Osteocyte (in vitro differentiated cells): Measurements from ENCODE around the gene GMEB2. TPM values are rescaled to one million over a fixed set of nuclear protein-coding genes. Genes with fewer than 3 reads are reported as not detected.

Experiments used
- DNase-seq: peaks from one replicate; pipeline ENCODE4 v3.0.0; 2021; ENCODE audit warnings: mixed read lengths; ENCODE audit not compliant: unreplicated experiment; ENCODE audit errors: extremely low spot score
- H3K27ac Mint-ChIP-seq: one replicate; pipeline ENCODE4 v1.8.0; 2021; ENCODE audit warnings: mild to moderate bottlenecking, mixed read lengths; ENCODE audit not compliant: unreplicated experiment
- H3K27me3 Mint-ChIP-seq: one replicate; pipeline ENCODE4 v1.8.0; 2021; ENCODE audit warnings: mixed read lengths; ENCODE audit not compliant: unreplicated experiment
- H3K36me3 Mint-ChIP-seq: one replicate; pipeline ENCODE4 v1.8.0; 2021; ENCODE audit warnings: mixed read lengths; ENCODE audit not compliant: unreplicated experiment
- H3K4me1 Mint-ChIP-seq: one replicate; pipeline ENCODE4 v1.8.0; 2021; ENCODE audit warnings: mixed read lengths; ENCODE audit not compliant: unreplicated experiment
- H3K4me3 Mint-ChIP-seq: one replicate; pipeline ENCODE4 v1.8.0; 2021; ENCODE audit warnings: mild to moderate bottlenecking, moderate library complexity, mixed read lengths; ENCODE audit not compliant: unreplicated experiment
- H3K9me3 Mint-ChIP-seq: one replicate; pipeline ENCODE4 v1.8.0; 2021; ENCODE audit warnings: mixed read lengths; ENCODE audit not compliant: unreplicated experiment
- total RNA-seq: library from RNA; stranded (reverse); gene quantifications from 2 replicates; pipeline ENCODE4 v1.2.1, GENCODE V29; 2021
- TF ChIP-seq, protein P1 (sequence below): fragments of 200-600 bp; sonication (generic); IDR thresholded peaks from 2 replicates; pipeline ENCODE4 v1.5.0; 2021; ENCODE audit warnings: antibody characterized with exemption, mild to moderate bottlenecking, moderate library complexity

GMEB2 gene
- total RNA-seq, 1 donor from 2014 or later: 12.1 TPM

DNA sequence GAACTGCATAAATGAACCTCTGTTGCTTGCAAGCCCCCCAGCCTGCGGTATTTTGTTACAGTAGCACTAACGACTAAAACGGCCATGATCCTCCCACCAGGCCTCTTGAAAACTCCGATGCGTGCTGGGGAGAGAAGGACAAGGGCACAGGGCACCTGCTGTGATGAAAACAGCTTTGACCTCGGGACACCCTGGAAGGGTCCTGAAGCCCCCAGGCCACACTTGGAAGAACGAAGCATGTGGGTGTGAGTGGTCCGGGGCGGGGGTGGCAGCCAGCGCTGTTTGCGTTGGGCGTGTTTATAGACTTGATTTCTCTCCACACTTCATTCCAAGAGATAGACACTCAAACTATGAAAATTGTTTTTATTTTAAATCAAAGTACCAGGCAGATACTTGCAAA, 39.6 kb downstream of the GMEB2 start:
- peaks cover 10% of the 10 kb centered on the region for H3K36me3 Mint-ChIP-seq
- H3K27me3 Mint-ChIP-seq: no peaks in the 10 kb centered on the region
- H3K9me3 Mint-ChIP-seq: no peaks in the 10 kb centered on the region
- no peak overlapping the region for H3K4me3 Mint-ChIP-seq
- H3K4me1 Mint-ChIP-seq: peaks cover 6% of the 10 kb centered on the region
- TF ChIP-seq, protein P1, sequence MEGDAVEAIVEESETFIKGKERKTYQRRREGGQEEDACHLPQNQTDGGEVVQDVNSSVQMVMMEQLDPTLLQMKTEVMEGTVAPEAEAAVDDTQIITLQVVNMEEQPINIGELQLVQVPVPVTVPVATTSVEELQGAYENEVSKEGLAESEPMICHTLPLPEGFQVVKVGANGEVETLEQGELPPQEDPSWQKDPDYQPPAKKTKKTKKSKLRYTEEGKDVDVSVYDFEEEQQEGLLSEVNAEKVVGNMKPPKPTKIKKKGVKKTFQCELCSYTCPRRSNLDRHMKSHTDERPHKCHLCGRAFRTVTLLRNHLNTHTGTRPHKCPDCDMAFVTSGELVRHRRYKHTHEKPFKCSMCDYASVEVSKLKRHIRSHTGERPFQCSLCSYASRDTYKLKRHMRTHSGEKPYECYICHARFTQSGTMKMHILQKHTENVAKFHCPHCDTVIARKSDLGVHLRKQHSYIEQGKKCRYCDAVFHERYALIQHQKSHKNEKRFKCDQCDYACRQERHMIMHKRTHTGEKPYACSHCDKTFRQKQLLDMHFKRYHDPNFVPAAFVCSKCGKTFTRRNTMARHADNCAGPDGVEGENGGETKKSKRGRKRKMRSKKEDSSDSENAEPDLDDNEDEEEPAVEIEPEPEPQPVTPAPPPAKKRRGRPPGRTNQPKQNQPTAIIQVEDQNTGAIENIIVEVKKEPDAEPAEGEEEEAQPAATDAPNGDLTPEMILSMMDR: no peak
- no peak overlapping the region for H3K27ac Mint-ChIP-seq
- DNase-seq: no peak

- Mint-ChIP-seq H3K27ac (no peak overlapping the region), H3K27me3 (no peaks in the 10 kb centered on the region), H3K4me3 (no peak overlapping the region), H3K4me1 (peaks cover 6% of the 10 kb centered on the region), H3K9me3 (no peaks in the 10 kb centered on the region), H3K36me3 (peaks cover 10% of the 10 kb centered on the region)
- TF ChIP-seq, protein P1: no peak
- DNase-seq: no peak
These were observed 40.1 kb downstream of the GMEB2 start for GRCh38 chr20:63586797-63587196.

DNA sequence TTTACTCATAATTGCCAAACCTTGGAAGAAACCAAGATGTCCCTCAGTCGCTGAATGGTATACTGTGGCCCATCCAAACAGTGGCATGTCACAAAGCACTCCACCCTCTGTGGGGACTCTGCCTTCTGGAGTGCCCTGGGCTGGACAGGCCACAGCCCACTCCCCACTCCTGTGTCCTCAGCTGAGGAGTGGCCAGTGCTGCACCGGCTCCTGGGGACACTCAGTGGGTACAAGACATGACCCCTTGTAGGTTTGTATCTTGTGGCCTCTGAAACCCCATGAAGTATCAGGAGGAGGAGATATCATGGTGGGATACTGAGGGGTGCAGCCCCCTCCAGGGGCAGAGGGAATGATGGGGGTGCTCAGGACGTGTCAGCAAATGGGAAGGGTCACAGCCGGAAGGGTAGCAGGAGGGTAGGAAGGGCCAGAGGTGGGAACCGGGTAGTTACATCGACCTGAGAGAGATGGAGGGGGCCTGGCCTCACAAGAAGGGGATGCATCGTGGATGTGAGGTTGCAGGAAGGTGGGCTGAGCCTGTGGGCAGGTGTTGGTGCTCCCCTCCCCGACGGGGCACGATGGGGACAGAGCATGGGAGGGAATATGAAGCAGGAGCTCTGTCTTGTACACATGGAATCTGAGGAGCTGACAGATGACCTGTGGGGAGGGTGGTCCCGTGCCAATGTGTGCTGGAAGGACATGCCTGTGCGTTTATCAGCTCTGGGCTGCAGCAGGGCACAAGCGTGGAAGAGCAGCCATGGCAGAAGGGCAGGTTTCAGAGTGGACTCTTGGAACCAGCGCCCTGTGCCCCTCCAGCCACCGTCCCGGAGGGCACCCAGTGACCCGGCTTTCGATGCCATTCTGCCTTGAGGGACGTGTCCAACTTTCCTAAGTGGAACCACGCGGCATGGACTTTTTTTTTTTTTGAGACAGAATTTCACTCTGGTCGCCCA, 41.0 kb downstream of the GMEB2 start:
- TF ChIP-seq, protein P1: no peak
- Mint-ChIP-seq H3K4me1 (peaks cover 6% of the 10 kb centered on the region), H3K27me3 (no peaks in the 10 kb centered on the region), H3K27ac (no peak overlapping the region), H3K9me3 (no peaks in the 10 kb centered on the region), H3K4me3 (no peak overlapping the region), H3K36me3 (peaks cover 10% of the 10 kb centered on the region)
- DNase-seq: no peak

GRCh38 chr20:63582382-63583063, 44.4 kb downstream of the GMEB2 start:
- Mint-ChIP-seq H3K4me3 (no peak overlapping the region), H3K27me3 (no peaks in the 10 kb centered on the region), H3K9me3 (no peaks in the 10 kb centered on the region), H3K4me1 (peaks cover 6% of the 10 kb centered on the region), H3K27ac (no peak overlapping the region), H3K36me3 (no peaks in the 10 kb centered on the region)
- TF ChIP-seq, protein P1: no peak
- DNase-seq: no peak

- DNase-seq: no peak
- H3K4me1 Mint-ChIP-seq: peaks cover 9% of the 10 kb centered on the region
- TF ChIP-seq, protein P1: peak; percentile 46
- no peaks in the 10 kb centered on the region for H3K36me3 Mint-ChIP-seq
- no peaks in the 10 kb centered on the region for H3K27me3 Mint-ChIP-seq
- H3K4me3 Mint-ChIP-seq: no peak overlapping the region
- no peaks in the 10 kb centered on the region for H3K9me3 Mint-ChIP-seq
- H3K27ac Mint-ChIP-seq: no peak overlapping the region
These were observed 46.0 kb downstream of the GMEB2 start for GRCh38 chr20:63580796-63581461.
